GM23338 (cell line): ENCODE results near the gene SCN9A. TPM values are rescaled to one million over a fixed set of nuclear protein-coding genes. Genes with fewer than 3 reads are reported as not detected.

ENCODE experiments used
- ATAC-seq: fragments of 200-7000 bp; cut with Tn5 transposase; 3 replicates; pipeline ENCODE4 v1.9.1; 2020
- DNase-seq: peaks from one replicate; pipeline ENCODE4 v3.0.0-alpha.2; 2015; ENCODE audit warnings: low spot score
- H2AFZ ChIP-seq: fragments of 200-600 bp; sonication (generic); 2 replicates; pipeline ENCODE4 v1.8.0; 2016; ENCODE audit warnings: antibody characterized with exemption, mild to moderate bottlenecking, moderate library complexity
- H3F3A ChIP-seq: fragments of 200-600 bp; sonication (generic); replicated peaks from 2 replicates; pipeline ENCODE4 v1.8.0; 2017; ENCODE audit warnings: antibody characterized with exemption, mixed run types, low read depth
- H3K27ac ChIP-seq: fragments of 200-600 bp; sonication (generic); 2 replicates; pipeline ENCODE4 v1.6.1; 2016; ENCODE audit warnings: low read depth
- H3K27me3 ChIP-seq: fragments of 200-600 bp; sonication (generic); 2 replicates; pipeline ENCODE4 v1.8.0; 2016; ENCODE audit warnings: mild to moderate bottlenecking, mixed run types, moderate library complexity; ENCODE audit not compliant: insufficient read depth
- H3K36me3 ChIP-seq: fragments of 200-600 bp; sonication (generic); 2 replicates; pipeline ENCODE4 v1.8.0; 2016; ENCODE audit warnings: mild to moderate bottlenecking; ENCODE audit not compliant: insufficient read depth
- H3K4me1 ChIP-seq: fragments of 200-600 bp; sonication (generic); 2 replicates; pipeline ENCODE4 v1.8.0; 2016; ENCODE audit warnings: mild to moderate bottlenecking, moderate library complexity; ENCODE audit not compliant: insufficient read depth
- H3K4me2 ChIP-seq: fragments of 200-600 bp; sonication (generic); 2 replicates; pipeline ENCODE4 v1.7.1; 2017; ENCODE audit warnings: mixed run types
- H3K4me3 ChIP-seq: fragments of 200-600 bp; sonication (generic); 2 replicates; pipeline ENCODE4 v1.6.1; 2016; ENCODE audit warnings: mixed run types
- H3K79me2 ChIP-seq: fragments of 200-600 bp; sonication (generic); replicated peaks from 2 replicates; pipeline ENCODE4 v1.8.0; 2017; ENCODE audit warnings: mild to moderate bottlenecking; ENCODE audit not compliant: insufficient read depth
- H3K9me2 ChIP-seq: fragments of 200-600 bp; sonication (generic); 2 replicates; pipeline ENCODE4 v1.8.0; 2017; ENCODE audit not compliant: insufficient read depth
- H4K20me1 ChIP-seq: fragments of 200-600 bp; sonication (generic); replicated peaks from 2 replicates; pipeline ENCODE4 v1.8.0; 2017; ENCODE audit warnings: mild to moderate bottlenecking; ENCODE audit not compliant: insufficient read depth
- H3K27ac Mint-ChIP-seq: 2 replicates; pipeline ENCODE4 v1.8.0; 2020; ENCODE audit warnings: inconsistent platforms, mild to moderate bottlenecking, moderate library complexity, mixed read lengths
- H3K27me3 Mint-ChIP-seq: 3 replicates; pipeline ENCODE4 v1.8.0; 2022; ENCODE audit warnings: low read depth, mild to moderate bottlenecking, moderate library complexity, mixed read lengths, inconsistent platforms; ENCODE audit not compliant: insufficient read depth, poor library complexity
- H3K36me3 Mint-ChIP-seq: 3 replicates; pipeline ENCODE4 v1.8.0; 2021; ENCODE audit warnings: low read depth, mild to moderate bottlenecking, inconsistent platforms, moderate library complexity, mixed read lengths
- H3K4me1 Mint-ChIP-seq: 3 replicates; pipeline ENCODE4 v1.8.0; 2020; ENCODE audit warnings: mild to moderate bottlenecking, inconsistent platforms, mixed read lengths
- H3K4me3 Mint-ChIP-seq: 3 replicates; pipeline ENCODE4 v1.8.0; 2021; ENCODE audit warnings: moderate library complexity, mild to moderate bottlenecking, inconsistent platforms, mixed read lengths
- H3K9me3 Mint-ChIP-seq: 3 replicates; pipeline ENCODE4 v1.8.0; 2020; ENCODE audit warnings: moderate library complexity, mild to moderate bottlenecking, inconsistent platforms, mixed read lengths
- ETS1 ChIP-seq: IDR thresholded peaks from 2 replicates; pipeline ENCODE4 v1.6.1; 2016; ENCODE audit warnings: antibody characterized with exemption
- EZH2phosphoT487 ChIP-seq: fragments of 200-600 bp; sonication (generic); IDR thresholded peaks from one replicate; pipeline ENCODE4 v1.8.1; 2018; ENCODE audit warnings: antibody characterized with exemption; ENCODE audit not compliant: unreplicated experiment
- JUNB ChIP-seq: IDR thresholded peaks from one replicate; pipeline ENCODE4 v1.6.1; 2016; ENCODE audit warnings: antibody characterized with exemption; ENCODE audit not compliant: unreplicated experiment
- NANOG ChIP-seq: IDR thresholded peaks from 2 replicates; pipeline ENCODE4 v1.6.1; 2016; ENCODE audit warnings: antibody characterized with exemption, borderline replicate concordance
- STAT1 ChIP-seq: IDR thresholded peaks from one replicate; pipeline ENCODE4 v1.6.1; 2016; ENCODE audit warnings: antibody characterized with exemption; ENCODE audit not compliant: unreplicated experiment
- ZNF114 ChIP-seq: fragments of 250-450 bp; sonication (Bioruptor Pico); IDR thresholded peaks from 2 replicates; pipeline ENCODE4 v1.5.0; 2020; ENCODE audit warnings: mild to moderate bottlenecking, moderate library complexity
- polyA plus RNA-seq: library from polyadenylated mRNA; unstranded; fragments of >200 nt; fragmentation: Nextera tagmentation; extraction: Ambion mirVana; gene quantifications from 2 replicates; pipeline ENCODE4 v1.2.1, GENCODE V29; 2016
- total RNA-seq: library from RNA; depleted of rRNA; stranded (reverse); fragments of >200 nt; shearing (Covaris generic); gene quantifications from 2 replicates; pipeline ENCODE4 v1.2.3, GENCODE V29; 2014
- TF ChIP-seq, protein P1 (sequence below), 2 experiments: fragments of 200-600 bp in 1 of 2; sonication (generic) in 1 of 2; conservative IDR thresholded peaks; 2 replicates each; pipeline versions ENCODE4 v1.5.1 to v1.6.1; 2016 to 2017; ENCODE audit warnings: antibody characterized with exemption in 2 of 2, low read depth in 2 of 2, mild to moderate bottlenecking in 2 of 2, moderate library complexity in 1 of 2

SCN9A gene
- total and polyA plus RNA-seq, 2 experiments from 2014 or later = 8.8 to 9.5 TPM

DNA sequence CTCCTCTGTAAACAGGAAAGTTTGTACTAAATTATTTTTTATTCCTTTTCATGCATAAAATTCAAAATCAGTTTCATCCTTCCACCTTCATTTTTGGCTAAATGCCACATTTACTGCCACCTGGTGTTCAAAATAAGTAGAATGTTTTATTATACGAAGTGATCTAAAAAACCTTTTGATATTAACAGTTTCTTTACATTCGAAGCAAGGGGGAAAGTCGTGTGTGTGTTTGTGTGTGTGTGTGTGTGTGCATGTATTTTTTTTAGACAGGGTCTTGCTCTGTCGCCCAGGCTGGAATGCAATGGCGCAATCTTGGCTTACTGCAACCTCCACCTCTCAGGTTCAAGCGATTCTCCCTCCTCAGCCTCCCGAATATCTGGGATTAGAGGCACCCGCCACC, 9.0 kb upstream of the SCN9A start:
- no peaks in the 10 kb centered on the region for H3K27me3 ChIP-seq
- no peaks in the 10 kb centered on the region for H3K36me3 Mint-ChIP-seq
- no peak overlapping the region for H3K4me2 ChIP-seq
- no peak for TF ChIP-seq EZH2phosphoT487
- TF ChIP-seq, protein P1, sequence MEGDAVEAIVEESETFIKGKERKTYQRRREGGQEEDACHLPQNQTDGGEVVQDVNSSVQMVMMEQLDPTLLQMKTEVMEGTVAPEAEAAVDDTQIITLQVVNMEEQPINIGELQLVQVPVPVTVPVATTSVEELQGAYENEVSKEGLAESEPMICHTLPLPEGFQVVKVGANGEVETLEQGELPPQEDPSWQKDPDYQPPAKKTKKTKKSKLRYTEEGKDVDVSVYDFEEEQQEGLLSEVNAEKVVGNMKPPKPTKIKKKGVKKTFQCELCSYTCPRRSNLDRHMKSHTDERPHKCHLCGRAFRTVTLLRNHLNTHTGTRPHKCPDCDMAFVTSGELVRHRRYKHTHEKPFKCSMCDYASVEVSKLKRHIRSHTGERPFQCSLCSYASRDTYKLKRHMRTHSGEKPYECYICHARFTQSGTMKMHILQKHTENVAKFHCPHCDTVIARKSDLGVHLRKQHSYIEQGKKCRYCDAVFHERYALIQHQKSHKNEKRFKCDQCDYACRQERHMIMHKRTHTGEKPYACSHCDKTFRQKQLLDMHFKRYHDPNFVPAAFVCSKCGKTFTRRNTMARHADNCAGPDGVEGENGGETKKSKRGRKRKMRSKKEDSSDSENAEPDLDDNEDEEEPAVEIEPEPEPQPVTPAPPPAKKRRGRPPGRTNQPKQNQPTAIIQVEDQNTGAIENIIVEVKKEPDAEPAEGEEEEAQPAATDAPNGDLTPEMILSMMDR (conservative IDR thresholded peaks at IDR 0.05; ENCODE audit: low read depth in 2 of 2) = peak in 1 of 2 experiments; percentile 60
- no peaks in the 10 kb centered on the region for H3K9me3 Mint-ChIP-seq
- no peak overlapping the region for H2AFZ ChIP-seq
- no peaks in the 10 kb centered on the region for H3K4me1 ChIP-seq
- H3K27me3 Mint-ChIP-seq = no peaks in the 10 kb centered on the region
- H3K79me2 ChIP-seq = no peaks in the 10 kb centered on the region
- DNase-seq (peak; percentile 53), ATAC-seq (no peak)
- H3K9me2 ChIP-seq = no peaks in the 10 kb centered on the region
- no peak overlapping the region for H3K4me3 ChIP-seq
- H3K4me1 Mint-ChIP-seq = no peaks in the 10 kb centered on the region; the same call in 2 of the 3 replicates
- H3K27ac ChIP-seq = no peak overlapping the region
- no peaks in the 10 kb centered on the region for H4K20me1 ChIP-seq
- no peak overlapping the region for H3K27ac Mint-ChIP-seq
- H3K36me3 ChIP-seq = no peaks in the 10 kb centered on the region
- no peak overlapping the region for H3K4me3 Mint-ChIP-seq
- H3F3A ChIP-seq = no peaks in the 10 kb centered on the region

DNA sequence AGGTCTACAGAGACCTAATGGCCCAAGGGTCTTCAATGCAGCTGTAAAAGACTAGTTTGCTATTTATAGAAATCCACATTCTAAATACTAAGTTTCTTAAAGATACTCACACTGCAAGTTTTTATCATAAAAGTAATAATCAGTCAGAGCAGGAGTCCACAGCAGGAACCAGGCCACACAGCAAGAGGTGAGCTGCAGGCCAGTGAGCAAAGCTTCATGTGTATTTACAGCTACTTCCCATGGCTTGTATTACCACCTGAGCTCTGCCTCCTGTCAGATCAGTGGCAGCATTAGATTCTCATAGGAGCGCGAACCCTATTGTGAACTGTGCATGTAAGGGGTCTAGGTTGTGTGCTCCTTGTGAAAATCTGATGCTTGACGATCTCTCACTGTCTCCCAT, 6.7 kb upstream of the SCN9A start:
- Mint-ChIP-seq H3K27me3 (no peaks in the 10 kb centered on the region), H3K4me1 (peaks cover 2% of the 10 kb centered on the region), H3K9me3 (no peaks in the 10 kb centered on the region), H3K27ac (no peak overlapping the region), H3K4me3 (no peak overlapping the region), H3K36me3 (no peaks in the 10 kb centered on the region)
- Histone ChIP-seq H3K27me3 (no peaks in the 10 kb centered on the region), H3K36me3 (no peaks in the 10 kb centered on the region), H4K20me1 (no peaks in the 10 kb centered on the region), H2AFZ (no peak overlapping the region), H3K27ac (no peak overlapping the region), H3K9me2 (no peaks in the 10 kb centered on the region), H3K4me3 (no peak overlapping the region), H3K79me2 (no peaks in the 10 kb centered on the region), H3K4me2 (no peak overlapping the region), H3F3A (no peaks in the 10 kb centered on the region), H3K4me1 (no peaks in the 10 kb centered on the region)
- ATAC-seq (no peak), DNase-seq (no peak)
- no peak for TF ChIP-seq ETS1

DNA sequence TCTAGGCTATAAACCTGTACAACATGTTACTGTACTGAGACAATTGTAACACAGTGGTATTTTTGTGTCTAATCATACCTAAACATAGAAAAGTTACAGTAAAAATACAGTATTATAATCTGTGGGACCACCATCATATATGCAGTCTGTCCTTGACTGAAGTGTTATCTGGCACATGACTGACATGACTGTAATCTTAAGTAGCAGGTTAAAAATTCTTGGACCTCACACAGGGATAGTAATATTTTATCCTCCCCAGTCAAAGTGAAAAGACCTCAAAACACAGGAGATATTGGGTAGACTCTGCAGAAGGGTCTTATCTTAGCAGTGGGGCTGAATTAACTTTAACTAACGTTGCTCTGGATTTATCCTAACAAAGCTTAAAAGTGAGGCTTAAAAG, 4.9 kb upstream of the SCN9A start:
- no peak for ATAC-seq

More for the DNA sequence above, 4.9 kb upstream of the SCN9A start:
- H3K27me3 Mint-ChIP-seq = peaks cover 3% of the 10 kb centered on the region
- Histone ChIP-seq H2AFZ (no peak overlapping the region), H3K4me2 (no peak overlapping the region), H3K79me2 (no peaks in the 10 kb centered on the region), H3K27ac (no peak overlapping the region), H3K4me3 (no peak overlapping the region), H4K20me1 (no peaks in the 10 kb centered on the region), H3K36me3 (no peaks in the 10 kb centered on the region), H3K4me1 (no peaks in the 10 kb centered on the region), H3K9me2 (no peaks in the 10 kb centered on the region), H3F3A (no peaks in the 10 kb centered on the region), H3K27me3 (no peaks in the 10 kb centered on the region)
- H3K4me1 Mint-ChIP-seq = peaks cover 10% of the 10 kb centered on the region
- no peak for TF ChIP-seq EZH2phosphoT487
- no peak for TF ChIP-seq NANOG
- TF ChIP-seq ZNF114 = no peak
- TF ChIP-seq STAT1 = no peak
- TF ChIP-seq JUNB = no peak
- H3K27ac Mint-ChIP-seq = no peak overlapping the region
- no peaks in the 10 kb centered on the region for H3K36me3 Mint-ChIP-seq
- no peak overlapping the region for H3K4me3 Mint-ChIP-seq
- no peak for DNase-seq
- H3K9me3 Mint-ChIP-seq = no peaks in the 10 kb centered on the region
